Jurkat, Clone E6-1 (cell line): Measurements from ENCODE around the gene FAM114A2.

Experiments used
- DNase-seq: peaks from one replicate; pipeline ENCODE4 v3.0.0-alpha.2; 2011; ENCODE audit warnings: low read depth, low spot score
- H3K4me3 ChIP-seq: 2 replicates; pipeline ENCODE4 v1.5.1; 2011; ENCODE audit warnings: mild to moderate bottlenecking, low read length, control low read depth, moderate library complexity

The FAM114A2 gene

DNA sequence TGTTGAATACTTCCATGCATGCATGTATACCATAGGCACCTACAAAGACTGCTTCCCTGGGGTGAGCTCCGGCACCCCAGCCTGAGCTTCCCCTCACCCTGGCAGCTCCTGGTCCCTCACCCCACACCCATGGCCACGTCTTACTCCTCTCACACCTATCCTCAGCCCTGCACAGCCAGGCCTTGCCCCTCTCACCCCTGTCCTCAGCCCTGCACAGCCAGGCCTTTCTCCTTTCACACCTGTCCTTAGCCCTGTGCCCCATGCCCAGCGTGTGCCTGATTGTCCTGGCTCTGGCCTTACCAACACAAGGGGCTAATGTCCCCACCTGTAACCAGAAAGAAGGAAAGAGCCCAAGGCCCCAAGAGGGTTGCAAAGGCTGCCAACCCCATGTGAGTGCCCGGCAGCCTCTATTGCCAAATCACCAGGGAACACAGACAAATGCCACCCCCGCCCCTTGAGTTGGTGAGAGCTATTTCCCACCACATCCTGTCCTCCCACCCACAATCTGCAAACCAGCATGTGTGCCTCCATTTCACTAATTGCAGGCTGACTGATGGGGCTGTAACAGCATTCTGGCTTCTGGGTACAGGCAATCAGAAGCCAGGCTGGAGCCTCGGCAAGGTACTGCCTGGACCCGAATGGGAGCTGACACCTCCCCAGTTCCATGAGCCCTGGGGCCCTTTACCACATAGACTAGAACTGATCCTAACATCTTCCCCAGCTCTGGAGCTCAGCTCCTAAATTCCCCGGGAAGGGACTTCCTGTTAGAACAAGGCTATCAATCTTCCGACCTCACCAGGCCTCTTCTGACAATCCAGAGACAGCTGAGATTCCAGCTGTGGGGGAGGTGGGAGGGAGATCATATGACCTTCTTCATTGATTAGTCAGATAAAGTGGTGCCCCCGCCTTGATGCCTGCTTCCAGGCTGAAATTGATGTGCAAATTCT lies 78.2 kb downstream of the FAM114A2 start:
- DNase-seq, result peak; percentile 64
- no peak overlapping the region for H3K4me3 ChIP-seq

DNA sequence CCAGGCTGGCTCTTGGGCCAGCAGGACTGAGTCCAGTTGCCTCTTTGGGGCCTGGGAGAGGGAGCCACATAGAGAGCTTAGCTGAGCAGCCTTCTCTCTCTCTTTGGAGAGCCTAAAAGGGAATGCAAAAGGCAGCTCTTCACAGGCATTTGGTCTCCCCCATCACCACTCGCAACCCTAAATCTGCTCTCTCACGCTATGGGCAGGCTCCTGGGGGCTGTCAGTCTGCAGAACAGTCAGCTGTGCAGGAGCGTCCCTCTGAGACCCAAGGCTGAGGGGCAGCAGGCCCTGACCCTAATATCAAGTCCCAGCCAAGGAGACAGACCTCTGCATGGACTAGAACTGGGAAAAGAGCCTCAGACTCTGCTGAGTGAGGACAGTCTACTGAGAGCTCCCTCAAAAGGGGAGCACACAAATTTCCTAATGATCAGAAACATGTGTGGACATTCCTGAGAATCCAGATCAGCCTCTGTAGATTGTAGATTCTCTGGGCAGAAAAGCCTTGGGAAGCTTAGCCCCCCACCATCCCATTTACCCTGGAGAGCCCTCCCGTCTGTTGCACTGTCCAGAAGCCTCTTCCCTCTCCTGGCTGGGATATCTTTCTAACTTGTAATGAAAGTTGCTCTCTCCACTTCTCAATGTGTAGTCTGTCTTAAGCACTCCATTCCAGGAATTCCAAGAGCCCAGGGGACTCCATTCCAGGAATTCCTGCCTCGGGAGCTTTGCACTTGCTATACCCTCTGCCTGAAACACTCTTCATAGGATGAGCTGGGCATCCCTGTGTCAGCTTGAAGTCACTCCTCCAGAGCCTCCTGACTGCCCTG lies 79.4 kb downstream of the FAM114A2 start:
- DNase-seq, result no peak
- no peak overlapping the region for H3K4me3 ChIP-seq

DNA sequence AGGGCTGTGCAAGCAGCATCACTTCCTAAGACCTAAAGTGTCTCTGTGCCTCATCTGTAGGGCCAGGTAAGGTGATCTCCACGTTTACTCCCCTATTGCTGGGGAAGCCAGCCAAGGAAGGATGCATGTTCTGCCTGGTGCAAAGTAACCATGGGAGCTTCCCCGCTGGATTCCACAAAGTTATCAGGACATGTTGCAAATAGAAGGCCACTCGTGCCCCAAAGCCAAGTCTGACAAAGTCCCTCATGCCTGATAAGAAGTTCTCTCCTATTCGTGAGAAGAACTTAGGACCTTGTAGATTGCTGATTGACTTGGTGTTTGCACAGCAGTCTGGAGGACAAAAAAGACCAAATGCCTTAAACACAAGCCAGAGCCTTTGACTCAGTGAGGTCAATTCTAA lies 81.5 kb downstream of the FAM114A2 start:
- DNase-seq, result no peak
- no peak overlapping the region for H3K4me3 ChIP-seq

DNA sequence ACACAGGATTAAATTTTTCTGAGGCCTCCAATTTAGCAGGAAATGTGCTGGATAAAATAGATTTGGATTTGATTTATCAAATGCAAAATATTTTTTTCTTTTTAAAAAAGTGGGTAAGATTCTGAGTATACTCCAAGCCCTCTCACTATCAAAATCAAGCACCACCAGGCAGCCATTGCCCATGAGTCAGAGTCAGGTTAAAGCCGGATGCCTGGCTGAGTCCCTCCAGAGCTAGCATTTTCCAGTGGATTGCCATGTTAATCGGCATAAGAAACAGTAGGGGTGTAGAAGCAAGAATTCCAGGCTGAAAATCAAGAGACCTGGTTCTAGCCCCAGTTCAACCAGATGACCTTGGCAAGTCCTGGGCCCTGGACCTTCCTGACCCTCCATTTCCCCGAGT lies 85.3 kb downstream of the FAM114A2 start:
- H3K4me3 ChIP-seq, result no peak overlapping the region

DNA sequence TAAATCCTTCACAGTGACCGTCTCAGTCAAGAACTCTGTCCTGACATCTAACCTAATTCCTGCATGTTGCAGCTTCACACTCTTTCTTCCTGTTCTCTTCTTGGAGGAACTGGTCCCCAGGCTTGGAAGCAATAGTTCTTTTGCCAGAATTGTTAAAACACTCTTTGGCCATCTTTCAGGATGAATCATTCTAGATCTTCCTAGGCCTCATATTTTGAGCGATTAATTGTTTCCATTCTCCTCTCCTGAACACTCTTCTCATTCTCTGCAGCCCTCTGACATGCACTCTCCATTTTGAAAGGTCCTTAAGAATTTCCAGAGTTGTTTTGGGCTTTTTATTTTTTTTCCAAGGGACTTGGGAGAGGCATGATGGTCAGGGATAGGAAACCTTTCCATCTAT lies 85.8 kb downstream of the FAM114A2 start:
- H3K4me3 ChIP-seq, result no peak overlapping the region
- no peak for DNase-seq

More for the DNA sequence above, 85.3 kb downstream of the FAM114A2 start:
- DNase-seq, result no peak

DNA sequence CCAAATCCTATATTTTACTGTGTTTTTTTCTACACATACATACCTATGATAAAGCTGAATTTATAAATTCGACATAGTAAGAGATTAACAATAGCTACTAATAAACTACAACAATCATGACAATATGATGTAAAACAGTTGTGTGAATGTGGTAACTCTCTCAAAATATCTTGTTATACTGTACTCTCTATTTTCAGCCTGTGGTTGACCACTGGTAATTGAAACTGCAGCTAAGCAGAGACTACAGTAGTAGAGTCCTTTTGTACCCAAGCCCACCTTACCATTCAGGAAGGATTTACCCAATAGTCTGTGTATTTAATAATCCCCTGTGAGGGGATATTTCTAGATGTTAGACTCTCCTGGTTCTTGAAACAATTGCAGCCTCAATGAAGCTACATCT lies 86.7 kb downstream of the FAM114A2 start:
- H3K4me3 ChIP-seq, result no peak overlapping the region
- no peak for DNase-seq

DNA sequence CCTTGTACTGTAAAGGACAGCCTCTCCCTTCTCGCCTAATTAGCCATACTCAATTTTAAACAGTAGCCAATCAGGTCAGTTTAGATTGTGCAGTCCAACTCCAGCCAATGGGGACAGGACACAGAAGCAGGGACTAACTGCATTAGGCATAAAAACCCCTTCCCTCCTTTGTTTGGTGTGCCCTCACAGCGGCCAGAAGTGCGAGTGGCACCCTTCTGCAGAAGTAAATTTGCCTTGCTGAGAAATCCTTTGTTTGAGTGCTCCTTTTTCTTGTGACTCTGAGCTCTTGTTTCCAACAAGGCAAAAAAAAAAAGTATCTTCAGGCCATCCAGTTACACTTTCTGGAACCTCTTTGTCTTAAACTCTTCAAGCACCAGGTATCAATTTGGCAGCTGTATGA lies 97.4 kb downstream of the FAM114A2 start:
- no peak overlapping the region for H3K4me3 ChIP-seq

More for the DNA sequence above, 97.4 kb downstream of the FAM114A2 start:
- no peak for DNase-seq
